ENCODE data around the gene TBP.
"Not testable (repeated sequence)": the region's sequence is repeated elsewhere in the genome, so short reads cannot be mapped to it uniquely, and the experiment has no call there.

The TBP gene

DNA sequence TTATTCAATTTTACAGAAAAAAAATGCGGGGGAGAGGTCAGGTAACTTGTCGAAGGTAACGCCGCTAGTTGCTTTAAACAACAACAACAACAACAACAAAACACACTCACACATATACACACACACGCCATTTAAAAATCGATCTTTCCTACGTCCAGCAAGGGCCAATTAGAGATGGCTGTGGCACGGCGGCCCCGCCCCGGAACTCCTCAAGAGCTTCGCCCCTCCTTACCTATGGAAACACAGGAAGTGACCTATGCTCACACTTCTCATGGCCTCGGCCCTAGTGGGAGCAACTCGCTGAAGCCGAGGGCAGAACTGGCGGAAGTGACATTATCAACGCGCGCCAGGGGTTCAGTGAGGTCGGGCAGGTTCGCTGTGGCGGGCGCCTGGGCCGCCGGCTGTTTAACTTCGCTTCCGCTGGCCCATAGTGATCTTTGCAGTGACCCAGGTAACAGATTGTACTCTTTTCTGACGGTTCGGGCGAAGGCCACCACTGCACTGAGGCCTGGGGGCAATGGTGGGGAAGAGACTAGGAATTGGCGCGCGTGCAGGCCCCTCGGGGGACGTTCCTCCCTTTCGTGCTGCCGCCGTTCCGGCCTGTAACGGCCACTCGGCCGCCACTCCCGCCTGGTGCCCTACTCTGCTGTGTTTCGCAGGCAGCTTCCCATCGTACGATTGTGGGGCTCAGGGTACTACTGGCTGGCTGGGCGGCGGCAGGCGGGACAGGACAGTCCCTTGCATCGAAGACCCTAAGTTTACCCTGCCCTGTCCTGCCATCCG, at the start of gene TBP:
Gene TBP, plus strand, starts transcription at position 357 of the 783 bp plus-strand sequence. CDS start 2,661 bp downstream, outside the sequence.
- DNase-seq, result peak; percentile 99

DNA sequence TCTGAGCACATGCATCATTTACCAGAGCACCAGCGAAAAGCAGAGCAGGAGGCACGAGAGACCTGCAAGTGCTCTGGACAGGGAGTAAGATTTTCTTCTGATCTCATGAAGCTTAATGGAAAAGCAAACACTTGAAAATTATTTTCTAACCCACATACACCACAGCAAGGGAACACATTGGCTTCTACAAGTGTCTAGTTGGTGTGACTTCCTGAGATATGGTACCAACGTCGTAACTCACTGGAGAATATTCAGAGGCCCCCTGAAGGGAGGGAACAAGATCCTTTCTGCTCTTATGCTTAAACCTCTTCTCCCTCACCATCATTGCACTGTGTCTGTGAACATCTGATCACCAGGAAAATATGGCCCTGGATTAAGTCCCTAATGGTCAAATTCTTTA, 49.7 kb upstream of the TBP start:
- DNase-seq, result no peak

DNA sequence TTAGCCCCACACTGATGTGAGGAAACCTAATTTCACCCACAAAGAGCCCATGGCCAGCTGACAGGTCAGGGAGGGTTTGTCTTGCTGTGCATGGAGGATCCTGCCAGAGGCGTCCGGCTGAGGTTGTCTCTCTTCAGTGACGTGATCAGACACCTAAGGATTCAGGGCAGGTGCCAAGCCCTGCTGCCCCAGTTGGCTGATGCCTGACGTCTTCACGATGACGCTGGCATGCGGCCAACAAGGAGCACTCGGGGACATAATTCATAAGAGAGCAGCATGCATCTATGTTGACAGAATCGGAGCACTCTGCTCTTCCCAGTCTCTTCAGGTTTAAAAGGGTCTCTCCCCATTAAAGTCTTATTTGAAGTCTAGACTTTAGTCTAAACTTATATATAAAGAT, 48.9 kb upstream of the TBP start:
- peak; percentile 82 for DNase-seq

DNA sequence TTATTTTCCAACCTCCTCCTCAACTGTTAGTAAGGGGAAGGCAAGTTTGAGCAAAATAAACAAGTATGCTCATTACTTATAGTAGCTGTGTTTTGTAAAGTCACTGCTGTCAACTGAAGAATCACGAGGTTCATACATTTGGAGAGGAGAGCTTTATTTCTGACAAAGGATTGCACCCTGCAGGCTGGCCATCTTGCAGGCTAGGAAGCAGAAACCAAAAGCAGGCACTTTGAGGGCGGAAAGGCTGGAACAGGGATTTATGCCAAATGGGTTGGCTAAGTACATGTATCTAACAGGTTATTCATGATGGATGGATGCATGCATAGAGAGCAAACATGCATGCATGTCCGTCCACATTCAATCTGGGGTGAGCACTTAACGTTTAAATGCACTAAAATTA, 47.7 kb upstream of the TBP start:
- DNase-seq, result no peak

- DNase-seq, result not testable (repeated sequence)
Observed at GRCh38 chr6:170507728-170508127, 46.4 kb upstream of the TBP start.

DNA sequence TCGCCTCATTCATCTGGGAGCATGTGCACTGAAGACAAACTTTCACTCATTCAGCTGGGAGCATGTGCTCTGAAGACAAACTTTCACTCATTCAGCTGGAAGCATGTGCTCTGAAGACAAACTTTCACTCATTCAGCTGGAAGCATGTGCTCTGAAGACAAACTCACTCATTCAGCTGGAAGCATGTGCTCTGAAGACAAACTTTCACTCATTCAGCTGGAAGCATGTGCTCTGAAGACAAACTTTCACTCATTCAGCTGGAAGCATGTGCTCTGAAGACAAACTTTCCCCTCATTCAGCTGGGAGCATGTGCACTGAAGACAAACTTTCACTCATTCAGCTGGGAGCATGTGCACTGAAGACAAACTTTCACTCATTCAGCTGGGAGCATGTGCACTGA, 45.9 kb upstream of the TBP start:
- not testable (repeated sequence) for DNase-seq

DNA sequence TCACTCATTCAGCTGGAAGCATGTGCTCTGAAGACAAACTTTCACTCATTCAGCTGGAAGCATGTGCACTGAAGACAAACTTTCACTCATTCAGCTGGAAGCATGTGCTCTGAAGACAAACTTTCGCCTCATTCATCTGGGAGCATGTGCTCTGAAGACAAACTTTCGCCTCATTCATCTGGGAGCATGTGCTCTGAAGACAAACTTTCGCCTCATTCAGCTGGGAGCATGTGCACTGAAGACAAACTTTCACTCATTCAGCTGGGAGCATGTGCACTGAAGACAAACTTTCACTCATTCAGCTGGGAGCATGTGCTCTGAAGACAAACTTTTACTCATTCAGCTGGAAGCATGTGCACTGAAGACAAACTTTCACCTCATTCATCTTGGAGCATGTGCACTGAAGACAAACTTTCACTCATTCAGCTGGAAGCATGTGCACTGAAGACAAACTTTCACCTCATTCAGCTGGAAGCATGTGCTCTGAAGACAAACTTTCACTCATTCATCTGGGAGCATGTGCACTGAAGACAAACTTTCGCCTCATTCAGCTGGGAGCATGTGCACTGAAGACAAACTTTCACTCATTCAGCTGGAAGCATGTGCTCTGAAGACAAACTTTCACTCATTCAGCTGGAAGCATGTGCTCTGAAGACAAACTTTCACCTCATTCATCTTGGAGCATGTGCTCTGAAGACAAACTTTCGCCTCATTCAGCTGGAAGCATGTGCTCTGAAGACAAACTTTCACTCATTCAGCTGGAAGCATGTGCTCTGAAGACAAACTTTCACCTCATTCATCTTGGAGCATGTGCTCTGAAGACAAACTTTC, 45.1 kb upstream of the TBP start:
- DNase-seq, result not testable (repeated sequence)

DNA sequence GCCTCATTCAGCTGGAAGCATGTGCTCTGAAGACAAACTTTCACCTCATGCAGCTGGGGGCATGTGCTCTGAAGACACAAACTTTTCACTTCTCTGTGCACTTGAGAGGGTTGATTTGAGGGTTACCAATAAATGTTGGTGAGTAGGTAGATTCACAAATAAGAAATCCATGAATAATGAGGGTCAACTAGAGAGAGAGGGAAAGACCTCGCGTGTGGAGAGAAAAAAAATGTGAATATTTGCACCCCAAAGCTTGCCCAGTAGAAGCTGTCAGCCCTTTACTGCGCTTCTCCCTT, 44.5 kb upstream of the TBP start:
- no peak for DNase-seq

DNA sequence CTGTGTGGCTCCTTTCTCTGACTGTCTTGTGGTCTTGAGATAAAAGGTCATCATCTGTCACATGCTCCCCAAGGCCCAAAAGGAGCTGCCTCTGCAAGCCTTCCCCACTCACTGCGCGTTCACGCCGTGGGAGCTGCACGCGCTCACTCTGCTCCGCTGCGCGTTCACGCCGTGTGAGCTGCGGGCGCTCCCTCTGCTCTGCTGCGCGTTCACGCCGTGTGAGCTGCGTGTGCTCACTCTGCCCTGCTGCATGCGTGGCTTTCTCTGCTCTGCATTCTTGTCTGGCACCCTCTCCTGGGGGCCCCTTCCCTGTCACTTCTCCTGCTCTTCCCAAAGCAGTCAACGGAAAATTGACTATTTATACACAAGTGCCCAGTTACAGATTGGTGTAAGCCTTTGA, 43.5 kb upstream of the TBP start:
- DNase-seq, result no peak

DNA sequence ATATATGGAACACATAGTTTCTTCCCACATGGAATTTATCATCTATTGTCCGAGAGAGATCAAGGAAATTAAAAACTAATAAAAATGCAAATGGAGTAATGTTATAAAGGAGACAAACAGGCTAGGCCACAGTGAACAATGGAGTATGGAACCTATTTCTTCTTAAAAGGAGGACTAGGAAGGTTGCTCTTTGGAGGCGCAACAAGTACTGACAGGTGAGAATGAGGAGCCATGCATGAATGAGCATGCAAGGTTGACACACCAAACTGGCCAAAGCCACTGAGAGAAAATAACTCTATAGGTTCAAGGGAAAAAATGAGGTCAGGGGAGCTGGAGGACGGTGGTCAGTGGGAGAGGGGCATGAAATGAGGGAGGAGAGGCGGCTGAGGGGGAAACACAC, 41.9 kb upstream of the TBP start:
- DNase-seq, result peak; percentile 32

GRCh38 chr6:170514908-170515307, 39.3 kb upstream of the TBP start:
- no peak for DNase-seq

GRCh38 chr6:170516783-170517616, 37.2 kb upstream of the TBP start:
- peak; percentile 74 for DNase-seq

DNA sequence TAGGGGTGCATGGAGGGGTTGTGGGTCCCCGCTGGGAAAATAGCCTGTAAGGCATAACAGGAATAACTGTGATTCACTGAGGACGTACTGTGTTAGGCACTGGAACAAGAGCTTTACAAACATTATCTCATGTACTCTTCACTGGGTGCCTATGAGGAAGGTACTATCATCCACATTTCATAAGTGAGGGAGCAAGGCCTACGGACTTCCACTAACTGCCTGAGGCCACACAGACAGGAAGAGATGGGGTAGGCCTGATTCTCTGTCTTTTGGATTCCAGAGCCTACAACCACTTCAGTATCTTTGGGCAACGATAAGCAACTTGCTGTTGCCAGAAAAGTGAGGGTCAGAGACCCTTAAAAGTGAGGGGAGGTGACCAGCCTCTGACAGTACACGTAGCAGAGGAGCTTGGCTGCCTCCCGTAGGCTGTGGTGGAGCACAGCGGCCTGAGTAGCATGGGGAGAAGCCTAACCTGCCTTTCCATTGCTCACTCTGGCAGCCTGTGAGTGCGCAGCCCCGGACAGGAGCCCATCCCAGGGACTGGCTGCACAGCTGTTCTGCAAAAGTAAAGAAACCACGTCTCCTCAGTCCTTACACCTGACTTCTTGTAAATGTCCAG, 31.5 kb upstream of the TBP start:
- DNase-seq, result peak; percentile 22

DNA sequence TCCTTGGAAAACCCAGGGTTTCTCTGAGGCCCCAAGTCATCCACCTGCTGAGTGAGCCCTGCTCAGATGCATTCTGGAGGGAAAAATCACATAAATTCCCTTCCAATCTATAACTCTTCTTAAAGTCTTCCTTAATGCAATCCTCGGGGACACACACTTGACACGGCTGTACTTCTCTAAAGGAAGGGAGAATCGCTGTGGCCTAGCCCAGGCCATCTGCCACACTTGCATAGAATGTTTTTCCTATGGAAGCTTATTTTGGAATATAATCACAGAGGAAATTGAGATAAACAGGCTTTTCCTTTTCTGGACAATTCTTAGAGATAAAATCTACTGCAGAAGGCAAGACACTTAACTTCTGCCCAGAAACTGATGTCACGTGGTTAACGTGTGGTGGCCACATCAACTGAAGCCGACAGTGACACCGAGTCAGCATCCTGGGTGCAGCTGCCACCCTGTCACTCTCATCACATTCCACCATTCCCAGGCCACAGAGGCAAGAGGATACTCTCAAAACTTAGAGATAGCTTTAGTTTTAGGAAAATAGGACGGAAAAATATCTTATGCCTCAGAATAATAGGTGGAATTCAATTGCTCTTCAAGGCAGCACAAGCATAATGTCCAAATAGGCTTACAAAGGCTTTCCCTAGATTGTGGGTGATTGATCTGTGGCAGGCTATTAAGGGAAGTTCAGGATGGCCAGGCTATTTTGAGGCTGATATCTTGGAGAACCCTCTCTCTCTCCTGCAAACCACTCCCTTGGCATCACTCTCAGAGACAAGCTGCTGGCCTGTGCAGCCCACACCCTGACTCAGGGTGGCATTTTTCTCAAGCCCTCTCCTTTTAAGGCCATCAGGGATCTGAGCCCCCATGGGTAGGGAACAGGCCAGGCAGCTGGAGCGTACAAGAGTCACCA, 30.7 kb upstream of the TBP start:
- DNase-seq, result no peak

DNA sequence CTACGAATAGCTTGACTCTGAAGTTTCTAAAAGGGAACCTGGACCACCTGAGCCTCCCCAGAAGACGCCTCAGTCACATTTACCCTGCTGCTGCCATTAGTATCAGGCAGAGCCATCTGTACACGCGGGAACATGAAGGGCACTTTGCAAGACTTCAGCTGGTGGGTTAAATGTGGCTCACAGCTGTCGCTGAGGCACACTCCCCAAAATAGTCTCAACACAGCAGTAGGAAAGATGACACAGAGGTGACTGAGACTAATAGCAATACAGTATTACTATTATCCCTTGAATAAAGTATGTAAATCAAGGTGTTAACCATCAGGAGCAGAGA, 30.0 kb upstream of the TBP start:
- no peak for DNase-seq

DNA sequence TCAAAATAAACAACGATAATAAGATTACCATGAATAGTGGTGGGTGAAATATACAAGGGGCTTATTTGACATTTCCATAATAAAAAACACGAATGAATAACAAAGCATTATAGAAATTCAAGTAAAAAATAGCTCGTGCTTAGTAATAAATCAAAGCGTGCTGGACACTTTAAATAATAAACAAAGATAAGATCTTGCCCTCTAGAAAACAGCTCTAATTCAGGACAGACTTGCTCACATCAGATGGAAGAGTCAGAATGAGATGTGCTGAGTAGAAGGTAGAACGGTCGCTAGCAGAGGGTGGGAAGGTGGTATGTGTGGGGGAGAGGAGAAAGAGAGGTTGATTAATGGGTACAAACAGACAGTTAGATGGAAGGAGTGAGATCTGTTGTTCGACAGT, 28.4 kb upstream of the TBP start:
- DNase-seq, result no peak

DNA sequence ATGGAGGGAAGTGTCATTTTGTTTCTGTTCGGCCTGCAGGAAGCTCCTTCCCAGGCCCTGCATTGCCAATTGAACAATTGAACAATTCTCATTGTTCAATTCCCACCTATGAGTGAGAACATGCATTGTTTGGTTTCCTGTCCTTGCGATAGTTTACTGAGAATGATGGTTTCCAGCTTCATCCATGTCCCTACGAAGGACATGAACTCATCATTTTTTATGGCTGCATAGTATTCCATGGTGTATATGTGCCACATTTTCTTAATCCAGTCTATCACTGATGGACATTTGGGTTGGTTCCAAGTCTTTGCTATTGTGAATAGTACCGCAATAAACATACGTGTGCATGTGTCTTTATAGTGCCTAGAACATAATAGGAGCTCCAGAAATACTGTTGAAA, 26.2 kb upstream of the TBP start:
- not testable (repeated sequence) for DNase-seq

DNA sequence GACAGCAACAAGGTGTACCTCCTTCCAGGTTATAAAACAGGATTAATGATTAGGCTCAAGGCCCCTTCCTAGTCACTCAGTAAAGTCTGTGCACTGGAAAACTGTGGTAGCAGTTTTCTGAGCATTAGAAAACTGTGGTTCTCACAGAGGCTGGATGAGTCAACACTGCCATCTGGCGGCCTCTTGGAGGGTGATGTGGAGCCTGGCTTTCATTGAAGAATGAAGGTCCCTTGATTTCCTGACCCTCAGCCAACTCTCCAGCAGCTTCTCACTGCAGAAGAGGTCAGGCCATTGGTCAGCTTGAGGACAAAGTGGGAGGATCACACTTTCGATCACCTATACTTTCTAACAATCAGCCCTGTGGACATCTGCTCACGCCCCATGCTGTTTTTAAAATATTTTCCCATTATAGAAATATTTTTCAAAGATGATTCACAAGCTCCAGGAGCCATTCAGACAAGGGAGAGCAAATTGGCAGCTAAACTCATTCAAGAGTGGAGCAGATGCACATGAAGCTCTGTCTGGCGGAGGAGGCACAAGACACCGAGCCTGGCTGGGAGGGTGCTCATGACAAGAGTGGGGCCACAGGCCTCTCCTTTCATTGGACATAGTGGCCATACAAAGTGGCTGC, 24.2 kb upstream of the TBP start:
- DNase-seq, result peak; percentile 50

DNA sequence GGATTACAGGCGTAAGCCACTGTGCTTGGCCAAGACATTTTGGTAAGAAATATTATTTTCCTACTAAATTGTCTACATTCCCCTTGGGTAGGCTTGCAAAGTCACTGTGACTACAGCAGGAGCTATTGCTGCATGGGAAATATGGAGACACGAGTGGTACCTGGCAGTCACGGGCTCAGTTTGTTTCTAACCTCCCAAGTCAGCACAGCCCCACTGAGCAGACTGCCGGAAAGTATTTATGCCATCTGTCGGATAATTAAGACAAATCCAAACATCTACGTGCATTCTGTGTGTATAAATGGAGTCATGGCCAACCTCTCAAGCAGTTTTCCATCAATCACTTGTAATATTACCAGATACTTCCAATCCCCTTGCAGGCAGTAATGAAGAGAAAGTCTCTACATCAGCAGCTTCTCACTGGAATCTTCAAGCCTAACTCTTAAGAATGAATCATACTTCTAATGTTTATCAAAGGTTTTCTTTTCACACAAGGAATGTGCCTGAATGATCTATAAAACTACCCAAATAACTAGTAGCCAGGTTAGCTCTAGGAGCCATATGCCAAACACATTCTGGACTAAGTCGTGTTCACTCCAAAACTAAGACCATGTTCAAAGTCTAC, 21.2 kb upstream of the TBP start:
- DNase-seq, result no peak

DNA sequence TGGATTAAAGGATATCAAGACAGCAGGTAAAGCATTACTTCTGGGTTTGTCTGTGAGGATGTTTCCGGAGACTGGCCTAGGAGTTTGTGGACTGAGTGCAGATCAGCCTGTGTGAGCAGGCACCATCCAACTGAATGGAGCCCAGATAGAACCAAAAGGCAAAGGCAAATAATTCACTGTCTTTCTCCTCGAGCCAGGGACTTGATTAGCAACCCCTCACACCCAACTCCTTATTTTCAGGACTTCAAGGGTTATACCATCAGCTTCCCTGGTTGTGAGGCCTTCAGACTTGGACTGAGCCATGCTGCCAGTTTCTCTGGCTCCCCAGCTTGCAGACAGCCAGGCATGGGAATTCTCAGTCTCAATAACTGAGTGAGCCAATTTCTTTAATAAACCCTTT, 20.4 kb upstream of the TBP start:
- no peak for DNase-seq

DNA sequence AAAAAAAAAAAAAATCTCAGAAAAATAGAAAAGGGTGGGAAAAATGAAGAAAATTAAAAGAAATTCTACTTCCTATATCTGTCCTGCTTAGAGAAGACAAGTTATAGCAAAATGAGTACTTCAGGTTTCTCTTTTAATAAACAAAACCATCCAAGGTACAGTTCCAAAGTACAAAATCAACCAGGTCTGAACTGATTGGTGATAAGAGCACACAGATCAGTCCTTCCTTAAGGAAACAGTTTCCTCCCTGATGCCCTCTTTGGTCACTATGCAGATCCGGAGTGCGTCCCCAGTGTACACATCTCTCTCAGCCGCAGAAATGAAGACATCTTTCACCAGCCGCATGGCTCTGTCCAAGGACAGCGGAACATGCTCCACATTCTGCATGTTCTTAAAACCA, 19.2 kb upstream of the TBP start:
- no peak for DNase-seq

Data from NCI-H2029 (cell line).